ENCODE results near the gene MOB2. TPM values are rescaled to one million over a fixed set of nuclear protein-coding genes. Genes with fewer than 3 reads are reported as not detected.
"Not testable (repeated sequence)": the region's sequence is repeated elsewhere in the genome, so short reads cannot be mapped to it uniquely, and the experiment has no call there.

Gene MOB2
- total RNA-seq, 2 experiments from 2014 or later: 34.1 to 34.7 TPM

- Mint-ChIP-seq H3K36me3 (no peaks in the 10 kb centered on the region), H3K9me3 (ENCODE audit: low read depth) (no peaks in the 10 kb centered on the region), H3K27ac (no peak overlapping the region), H3K27me3 (no peaks in the 10 kb centered on the region), H3K4me1 (no peaks in the 10 kb centered on the region), H3K4me3 (no peak overlapping the region)
- no peak for ATAC-seq
- no peak for DNase-seq
- CTCF ChIA-PET: no interaction called here
These were observed 44.4 kb downstream of the MOB2 start for GRCh38 chr11:1442163-1442562.

GRCh38 chr11:1440496-1440895, 46.1 kb downstream of the MOB2 start:
- Mint-ChIP-seq H3K4me1 (no peaks in the 10 kb centered on the region), H3K27ac (no peak overlapping the region), H3K36me3 (no peaks in the 10 kb centered on the region), H3K9me3 (ENCODE audit: low read depth) (no peaks in the 10 kb centered on the region), H3K4me3 (no peak overlapping the region), H3K27me3 (no peaks in the 10 kb centered on the region)
- CTCF ChIA-PET: no interaction called here
- no peak for ATAC-seq
- no peak for DNase-seq

- CTCF ChIA-PET: no interaction called here
- Mint-ChIP-seq H3K27ac (no peak overlapping the region), H3K4me3 (no peak overlapping the region), H3K9me3 (ENCODE audit: low read depth) (no peaks in the 10 kb centered on the region), H3K4me1 (no peaks in the 10 kb centered on the region), H3K27me3 (no peaks in the 10 kb centered on the region), H3K36me3 (no peaks in the 10 kb centered on the region)
- ATAC-seq (no peak), DNase-seq (no peak)
These were observed 46.5 kb downstream of the MOB2 start for GRCh38 chr11:1440066-1440465.

GRCh38 chr11:1439341-1439740, 47.2 kb downstream of the MOB2 start:
- CTCF ChIA-PET: no interaction called here
- ATAC-seq: no peak
- Mint-ChIP-seq H3K4me3 (no peak overlapping the region), H3K36me3 (no peaks in the 10 kb centered on the region), H3K9me3 (ENCODE audit: low read depth) (no peaks in the 10 kb centered on the region), H3K27ac (no peak overlapping the region), H3K4me1 (no peaks in the 10 kb centered on the region), H3K27me3 (no peaks in the 10 kb centered on the region)
- no peak for DNase-seq

- H3K27ac Mint-ChIP-seq: no peak overlapping the region
- H3K4me3 Mint-ChIP-seq: no peak overlapping the region
- no peaks in the 10 kb centered on the region for H3K36me3 Mint-ChIP-seq
- no peak for DNase-seq
- H3K27me3 Mint-ChIP-seq: no peaks in the 10 kb centered on the region
- H3K9me3 Mint-ChIP-seq (ENCODE audit: low read depth): no peaks in the 10 kb centered on the region
- CTCF ChIA-PET: no interaction called here
- no peaks in the 10 kb centered on the region for H3K4me1 Mint-ChIP-seq
- no peak for ATAC-seq
These were observed 47.6 kb downstream of the MOB2 start for GRCh38 chr11:1438967-1439330.

- CTCF ChIA-PET: no interaction called here
These were observed 48.2 kb downstream of the MOB2 start for GRCh38 chr11:1438261-1438966.

GRCh38 chr11:1437500-1437899, 49.1 kb downstream of the MOB2 start:
- Mint-ChIP-seq H3K27me3 (no peaks in the 10 kb centered on the region), H3K27ac (no peak overlapping the region), H3K36me3 (no peaks in the 10 kb centered on the region), H3K4me3 (no peak overlapping the region), H3K4me1 (no peaks in the 10 kb centered on the region), H3K9me3 (ENCODE audit: low read depth) (no peaks in the 10 kb centered on the region)
- CTCF ChIA-PET: no interaction called here
- DNase-seq: no peak
- ATAC-seq: no peak

More at GRCh38 chr11:1438261-1438966, 48.2 kb downstream of the MOB2 start:
- H3K9me3 Mint-ChIP-seq (ENCODE audit: low read depth): no peaks in the 10 kb centered on the region
- no peaks in the 10 kb centered on the region for H3K4me1 Mint-ChIP-seq
- no peak overlapping the region for H3K27ac Mint-ChIP-seq
- DNase-seq: no peak
- no peak overlapping the region for H3K4me3 Mint-ChIP-seq
- no peak for ATAC-seq
- no peaks in the 10 kb centered on the region for H3K36me3 Mint-ChIP-seq
- no peaks in the 10 kb centered on the region for H3K27me3 Mint-ChIP-seq

- Mint-ChIP-seq H3K4me1 (no peaks in the 10 kb centered on the region), H3K9me3 (ENCODE audit: low read depth) (no peaks in the 10 kb centered on the region), H3K4me3 (no peak overlapping the region), H3K27me3 (no peaks in the 10 kb centered on the region), H3K36me3 (no peaks in the 10 kb centered on the region), H3K27ac (no peak overlapping the region)
- DNase-seq (no peak), ATAC-seq (no peak)
- CTCF ChIA-PET: interaction anchor here (0.9 kb wide), 1 partner anchor 79 kb away, joined by 4 read pairs; no protein-coding TSS in a partner anchor
These were observed 50.0 kb downstream of the MOB2 start for GRCh38 chr11:1436468-1437039.

- peak; percentile 16 for ATAC-seq
- Mint-ChIP-seq H3K4me1 (no peaks in the 10 kb centered on the region), H3K4me3 (no peak overlapping the region), H3K36me3 (no peaks in the 10 kb centered on the region), H3K27ac (no peak overlapping the region), H3K9me3 (ENCODE audit: low read depth) (no peaks in the 10 kb centered on the region), H3K27me3 (no peaks in the 10 kb centered on the region)
- CTCF ChIA-PET: interaction anchor here (0.9 kb wide), 1 partner anchor 79 kb away, joined by 4 read pairs; no protein-coding TSS in a partner anchor
- DNase-seq: no peak
These were observed 50.6 kb downstream of the MOB2 start for GRCh38 chr11:1435820-1436467.

GRCh38 chr11:1435479-1435819, 51.1 kb downstream of the MOB2 start:
- ATAC-seq; DNase-seq; CTCF ChIA-PET; H3K9me3 Mint-ChIP-seq (ENCODE audit: low read depth); H3K27me3 Mint-ChIP-seq; H3K27ac Mint-ChIP-seq; H3K36me3 Mint-ChIP-seq; H3K4me3 Mint-ChIP-seq; H3K4me1 Mint-ChIP-seq: not testable (repeated sequence)

GRCh38 chr11:1433977-1434640, 52.5 kb downstream of the MOB2 start:
- DNase-seq (no peak), ATAC-seq (no peak)
- H3K27me3 Mint-ChIP-seq: no peaks in the 10 kb centered on the region
- no peak overlapping the region for H3K4me3 Mint-ChIP-seq
- H3K9me3 Mint-ChIP-seq (ENCODE audit: low read depth): peaks cover 1% of the 10 kb centered on the region
- H3K4me1 Mint-ChIP-seq: no peaks in the 10 kb centered on the region
- H3K27ac Mint-ChIP-seq: no peak overlapping the region
- CTCF ChIA-PET: interaction anchor here (0.6 kb wide), 1 partner anchor 302 kb away, joined by 3 read pairs; no protein-coding TSS in a partner anchor
- H3K36me3 Mint-ChIP-seq: no peaks in the 10 kb centered on the region

GRCh38 chr11:1433568-1433967, 53.0 kb downstream of the MOB2 start:
- H3K27ac Mint-ChIP-seq: no peak overlapping the region
- no peaks in the 10 kb centered on the region for H3K4me1 Mint-ChIP-seq
- H3K27me3 Mint-ChIP-seq: no peaks in the 10 kb centered on the region
- DNase-seq: no peak
- no peak for ATAC-seq
- H3K4me3 Mint-ChIP-seq: no peak overlapping the region
- H3K36me3 Mint-ChIP-seq: no peaks in the 10 kb centered on the region
- peaks cover 7% of the 10 kb centered on the region for H3K9me3 Mint-ChIP-seq (ENCODE audit: low read depth)
- CTCF ChIA-PET: interaction anchor here (0.6 kb wide), 1 partner anchor 301 kb away, joined by 3 read pairs; no protein-coding TSS in a partner anchor

GRCh38 chr11:1428762-1429316, 57.7 kb downstream of the MOB2 start:
- DNase-seq: no peak
- Mint-ChIP-seq H3K4me3 (no peak overlapping the region), H3K27ac (no peak overlapping the region), H3K4me1 (no peaks in the 10 kb centered on the region), H3K9me3 (ENCODE audit: low read depth) (peaks cover 8% of the 10 kb centered on the region), H3K27me3 (no peaks in the 10 kb centered on the region), H3K36me3 (no peaks in the 10 kb centered on the region)
- CTCF ChIA-PET: no interaction called here
- ATAC-seq: no peak
